GM23248 (cell line): ENCODE results near the gene FXYD5.

Experiments
- EZH2 ChIP-seq: fragments of 200-600 bp; sonication (generic); IDR thresholded peaks from 2 replicates; pipeline ENCODE4 v1.6.1; 2018; ENCODE audit warnings: antibody characterized with exemption, mild to moderate bottlenecking; ENCODE audit not compliant: insufficient read depth, poor library complexity, severe bottlenecking
- EZH2phosphoT487 ChIP-seq: fragments of 200-600 bp; sonication (generic); IDR thresholded peaks from 2 replicates; pipeline ENCODE4 v1.6.1; 2018; ENCODE audit warnings: antibody characterized with exemption, moderate library complexity, mild to moderate bottlenecking, low read depth; ENCODE audit not compliant: insufficient read depth

DNA sequence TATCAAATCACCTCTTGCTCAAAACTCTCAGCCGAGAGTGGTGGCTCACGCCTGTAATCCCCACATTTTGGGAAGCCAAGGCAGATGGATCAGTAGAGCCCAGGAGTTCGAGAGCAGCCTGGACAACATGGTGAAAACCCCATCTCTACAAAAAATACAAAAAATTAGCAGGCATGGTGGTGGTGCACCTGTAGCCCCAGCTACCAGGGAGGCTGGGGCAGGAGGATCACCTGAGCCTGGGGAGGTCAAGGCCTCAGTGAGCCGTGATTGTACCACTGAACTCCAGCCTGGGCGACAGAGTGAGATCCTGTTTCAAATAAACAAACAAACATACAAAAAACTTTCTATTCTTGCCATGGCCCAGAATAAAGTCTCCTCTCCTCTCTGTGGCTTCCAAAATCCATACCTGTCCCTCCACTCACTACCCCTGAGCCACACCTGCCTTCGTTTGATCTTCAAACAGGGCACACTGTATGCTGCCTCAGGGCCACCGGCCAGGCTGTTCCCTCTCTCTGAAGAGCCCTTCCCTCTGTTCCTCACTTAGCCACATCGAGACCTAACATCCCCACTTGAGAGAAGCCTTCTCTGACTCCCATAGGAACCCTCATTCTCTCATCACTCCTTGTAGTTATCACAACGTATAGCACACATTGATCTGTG is 26.0 kb upstream of the FXYD5 start:
- TF ChIP-seq EZH2 (no peak), EZH2phosphoT487 (no peak)
